ENCODE measurements around the gene MMP8.

- no peak for TF ChIP-seq CTCF (IDR thresholded peaks at IDR 0.05)
- TF ChIP-seq EZH2 (IDR thresholded peaks at IDR 0.05): no peak
Measured at GRCh38 chr11:102695201-102695600, 29.6 kb downstream of the MMP8 start.
